ENCODE results near the gene MCMBP.
A peak's percentile ranks its signal among the peaks of the same experiment; 100 is the strongest.
"Not testable (repeated sequence)": the region's sequence is repeated elsewhere in the genome, so short reads cannot be mapped to it uniquely, and the experiment has no call there.

MCMBP gene, protein sequence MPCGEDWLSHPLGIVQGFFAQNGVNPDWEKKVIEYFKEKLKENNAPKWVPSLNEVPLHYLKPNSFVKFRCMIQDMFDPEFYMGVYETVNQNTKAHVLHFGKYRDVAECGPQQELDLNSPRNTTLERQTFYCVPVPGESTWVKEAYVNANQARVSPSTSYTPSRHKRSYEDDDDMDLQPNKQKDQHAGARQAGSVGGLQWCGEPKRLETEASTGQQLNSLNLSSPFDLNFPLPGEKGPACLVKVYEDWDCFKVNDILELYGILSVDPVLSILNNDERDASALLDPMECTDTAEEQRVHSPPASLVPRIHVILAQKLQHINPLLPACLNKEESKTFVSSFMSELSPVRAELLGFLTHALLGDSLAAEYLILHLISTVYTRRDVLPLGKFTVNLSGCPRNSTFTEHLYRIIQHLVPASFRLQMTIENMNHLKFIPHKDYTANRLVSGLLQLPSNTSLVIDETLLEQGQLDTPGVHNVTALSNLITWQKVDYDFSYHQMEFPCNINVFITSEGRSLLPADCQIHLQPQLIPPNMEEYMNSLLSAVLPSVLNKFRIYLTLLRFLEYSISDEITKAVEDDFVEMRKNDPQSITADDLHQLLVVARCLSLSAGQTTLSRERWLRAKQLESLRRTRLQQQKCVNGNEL

GRCh38 chr10:119872610-119872859, at the start of gene MCMBP:
Gene MCMBP, minus strand, starts transcription at chr10:119872843. Its CDS starts 259 bp downstream, at chr10:119872584.
- no peak for DNase-seq

DNA sequence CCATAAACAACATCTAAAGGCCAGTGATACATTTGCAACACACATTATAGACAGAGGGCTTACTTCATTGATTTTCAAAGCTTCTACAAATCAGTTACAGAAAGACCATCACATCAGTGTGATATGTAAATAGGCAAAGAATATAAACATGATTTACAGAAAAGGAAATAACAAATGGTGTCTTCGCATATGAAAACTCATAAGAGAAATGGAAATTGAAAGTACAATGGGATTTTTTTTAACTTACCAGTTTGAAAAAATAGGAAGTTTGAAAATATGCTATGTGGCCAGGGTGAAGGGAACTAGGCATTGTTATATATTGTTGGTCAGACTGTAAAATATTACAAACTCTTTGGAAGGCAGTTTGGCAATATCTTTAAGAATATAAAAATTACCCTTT, 47.2 kb upstream of the MCMBP start:
- no peak for DNase-seq

DNA sequence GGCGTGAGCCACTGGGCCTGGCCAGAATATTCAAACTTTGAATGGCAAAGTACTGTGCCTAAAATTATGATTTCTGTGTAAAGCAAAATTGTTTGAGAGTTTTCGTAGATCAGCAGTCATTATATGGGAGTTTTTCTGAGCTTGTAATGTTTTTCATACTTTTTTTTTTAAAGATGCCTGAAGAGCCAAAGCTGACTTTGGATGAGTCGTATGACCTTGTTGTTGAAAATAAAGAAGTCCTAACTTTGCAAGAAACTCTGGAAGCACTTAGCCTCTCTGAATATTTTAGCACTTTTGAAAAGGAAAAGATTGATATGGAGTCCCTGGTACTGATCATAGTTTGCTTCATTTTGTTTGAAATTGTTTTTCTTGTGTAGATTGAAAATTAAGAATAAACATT, 46.6 kb upstream of the MCMBP start:
- DNase-seq = no peak

- DNase-seq = no peak
Measured at GRCh38 chr10:119917777-119918176, 45.1 kb upstream of the MCMBP start.

GRCh38 chr10:119910689-119911088, 38.0 kb upstream of the MCMBP start:
- DNase-seq = no peak

DNA sequence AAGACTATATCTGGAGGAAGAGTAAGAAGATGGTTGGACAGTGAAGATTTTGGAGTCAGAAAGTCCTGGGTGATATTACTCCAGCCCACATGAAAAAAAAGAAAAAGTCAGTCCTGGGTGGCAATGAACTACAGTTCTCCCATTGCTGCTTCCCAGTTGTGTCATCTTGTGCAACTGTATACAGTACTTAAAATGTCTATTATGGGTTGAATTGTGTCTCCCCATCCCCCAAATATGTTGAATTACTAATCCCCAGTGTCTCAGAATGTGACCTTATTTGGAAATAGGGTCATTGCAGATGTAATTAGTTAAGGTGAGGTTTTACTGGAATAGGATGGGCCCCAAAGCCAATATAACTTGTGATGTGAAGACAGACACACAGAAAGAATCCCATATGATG, 35.5 kb upstream of the MCMBP start:
- no peak for DNase-seq

- DNase-seq = not testable (repeated sequence)
Measured at GRCh38 chr10:119907695-119908094, 35.1 kb upstream of the MCMBP start.

DNA sequence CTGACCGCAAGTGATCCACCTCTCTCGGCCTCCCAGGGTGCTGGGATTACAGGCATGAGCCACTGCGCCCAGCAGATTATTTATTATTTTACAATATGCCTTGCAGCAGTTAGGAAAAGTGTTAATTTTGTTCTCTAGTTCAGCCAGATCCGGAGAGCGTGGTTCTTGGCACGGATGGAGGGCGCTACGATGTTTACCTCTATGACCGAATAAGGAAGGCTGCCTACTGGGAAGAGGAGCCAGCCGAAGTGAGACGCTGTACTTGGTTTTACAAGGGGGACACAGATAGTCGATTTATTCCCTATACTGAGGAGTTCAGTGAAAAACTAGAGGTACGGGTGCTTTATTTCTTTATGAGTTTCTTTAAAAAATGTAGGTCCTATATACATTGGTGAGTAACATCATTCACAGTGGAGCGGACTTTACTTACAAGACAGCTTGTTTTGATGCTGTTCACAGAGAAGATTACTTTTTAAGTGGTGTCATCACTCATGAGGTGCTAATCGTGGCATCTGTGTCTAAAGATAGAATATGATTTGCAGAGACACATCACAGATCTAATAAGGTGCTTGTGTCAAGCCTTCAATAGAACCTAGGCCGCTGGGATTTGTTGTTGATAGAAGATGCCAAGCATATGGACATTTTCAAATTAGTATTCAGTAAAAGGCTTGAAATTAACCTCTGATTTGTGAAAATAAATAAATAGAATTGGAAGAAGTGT, 31.5 kb upstream of the MCMBP start:
- DNase-seq = no peak

- no peak for DNase-seq
Measured at GRCh38 chr10:119898577-119898976, 25.9 kb upstream of the MCMBP start.

DNA sequence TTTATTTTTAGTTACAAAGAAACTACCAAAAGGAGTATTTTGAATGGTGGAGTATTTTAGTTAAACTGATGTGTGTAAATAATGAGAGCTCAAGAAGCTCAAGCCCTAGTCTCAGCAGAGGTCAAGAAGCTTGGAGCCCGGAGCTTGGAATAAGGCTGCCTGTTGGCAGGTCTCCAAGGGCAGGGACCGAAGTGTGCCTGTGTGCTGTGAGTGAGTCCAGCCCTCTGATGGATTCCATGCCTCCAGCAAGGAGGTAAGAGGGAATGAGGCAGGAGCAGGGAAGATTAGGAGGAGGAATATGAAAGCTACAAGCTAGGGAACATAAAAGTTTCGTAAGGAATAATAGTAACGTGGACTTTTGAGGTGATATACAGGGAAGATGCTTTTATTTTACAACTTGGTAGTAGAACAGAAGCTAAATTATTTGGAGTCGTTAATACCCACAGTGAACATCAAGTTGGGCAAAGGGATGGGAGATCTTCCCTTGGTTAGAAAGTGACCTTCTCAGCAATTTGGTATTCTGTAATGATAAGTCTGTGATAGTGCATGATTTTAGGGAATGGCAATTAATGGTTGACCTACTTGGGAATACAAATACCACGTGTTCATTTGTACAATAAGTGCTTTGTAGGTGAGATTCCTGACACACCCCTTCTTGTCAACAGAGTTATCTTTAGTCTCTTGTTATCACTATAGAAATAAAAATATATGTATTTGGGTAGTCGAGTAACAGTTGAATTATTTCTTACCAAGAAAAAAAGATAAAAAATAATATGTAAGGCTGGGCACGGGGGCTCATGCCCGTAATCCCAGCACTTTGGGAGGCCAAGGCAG, 24.5 kb upstream of the MCMBP start:
- no peak for DNase-seq

- DNase-seq = no peak
Measured at GRCh38 chr10:119896061-119896655, 23.5 kb upstream of the MCMBP start.

GRCh38 chr10:119893845-119894427, 21.3 kb upstream of the MCMBP start:
- no peak for DNase-seq

GRCh38 chr10:119893074-119893473, 20.4 kb upstream of the MCMBP start:
- DNase-seq = no peak

DNA sequence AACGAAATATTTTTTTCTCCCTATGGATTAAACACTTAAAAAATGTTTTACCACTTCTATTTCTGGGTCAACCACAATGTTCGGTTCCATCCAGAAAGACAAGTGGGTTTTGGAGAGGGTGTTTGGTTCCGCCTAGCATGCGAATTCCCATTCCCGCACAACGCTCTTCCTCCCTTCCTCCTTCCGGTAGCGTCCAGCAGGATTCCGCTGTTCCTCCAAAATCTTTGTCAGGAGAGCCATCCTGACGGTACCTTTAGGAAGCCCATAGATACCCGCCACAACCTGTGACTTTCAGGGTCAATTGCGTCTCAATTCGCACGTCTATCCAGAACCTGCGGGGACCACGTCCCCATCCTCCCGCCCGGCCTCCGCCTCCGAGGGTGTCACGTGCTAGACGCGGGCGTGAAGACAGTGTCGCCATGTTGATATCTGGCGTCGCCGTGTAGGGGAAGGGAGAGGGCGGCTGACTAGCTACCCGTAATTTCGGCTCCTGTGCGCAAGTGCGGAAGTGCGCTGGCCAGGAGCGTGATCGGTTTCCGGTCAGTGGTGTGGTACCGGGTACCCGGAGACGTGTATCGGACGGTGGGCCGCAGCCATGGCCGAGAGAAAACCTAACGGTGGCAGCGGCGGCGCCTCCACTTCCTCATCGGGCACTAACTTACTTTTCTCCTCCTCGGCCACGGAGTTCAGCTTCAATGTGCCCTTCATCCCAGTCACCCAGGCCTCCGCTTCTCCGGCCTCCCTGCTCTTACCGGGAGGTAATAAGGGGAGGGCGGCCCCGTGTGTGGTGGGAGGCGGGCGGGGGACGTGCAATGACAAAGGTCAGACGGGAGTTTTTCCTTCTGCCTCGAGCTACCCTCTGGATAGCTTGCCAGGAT, 19.8 kb upstream of the MCMBP start, which contains the start of gene SEC23IP:
TSS of gene SEC23IP (plus strand) at position 543 of the 878 bp plus-strand sequence. CDS start at position 596, 53 bp downstream.
- DNase-seq = peak; percentile 64

- not testable (repeated sequence) for DNase-seq
Measured at GRCh38 chr10:119891849-119892187, 19.2 kb upstream of the MCMBP start.

- not testable (repeated sequence) for DNase-seq
Measured at GRCh38 chr10:119890307-119890706, 17.7 kb upstream of the MCMBP start.

- DNase-seq = not testable (repeated sequence)
Measured at GRCh38 chr10:119889201-119889600, 16.6 kb upstream of the MCMBP start.

- not testable (repeated sequence) for DNase-seq
Measured at GRCh38 chr10:119888715-119889114, 16.1 kb upstream of the MCMBP start.

DNA sequence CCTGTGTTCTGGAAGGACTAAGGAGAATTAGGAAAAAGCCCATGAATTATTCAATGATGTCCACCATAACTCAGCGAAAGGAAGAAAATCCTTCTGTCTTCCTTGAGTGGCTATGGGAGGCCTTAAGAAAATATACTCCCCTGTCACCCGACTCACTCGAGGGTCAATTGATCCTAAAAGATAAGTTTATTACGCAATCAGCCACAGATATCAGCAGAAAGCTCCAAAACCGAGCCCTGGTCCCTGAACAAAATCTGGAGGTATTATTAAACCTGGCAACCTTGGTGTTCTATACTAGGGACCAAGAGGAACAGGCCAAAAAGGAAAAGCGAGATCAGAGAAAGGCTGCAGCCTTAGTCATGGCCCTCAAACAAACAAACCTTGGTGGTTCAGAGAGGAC, 13.4 kb upstream of the MCMBP start:
- not testable (repeated sequence) for DNase-seq

DNA sequence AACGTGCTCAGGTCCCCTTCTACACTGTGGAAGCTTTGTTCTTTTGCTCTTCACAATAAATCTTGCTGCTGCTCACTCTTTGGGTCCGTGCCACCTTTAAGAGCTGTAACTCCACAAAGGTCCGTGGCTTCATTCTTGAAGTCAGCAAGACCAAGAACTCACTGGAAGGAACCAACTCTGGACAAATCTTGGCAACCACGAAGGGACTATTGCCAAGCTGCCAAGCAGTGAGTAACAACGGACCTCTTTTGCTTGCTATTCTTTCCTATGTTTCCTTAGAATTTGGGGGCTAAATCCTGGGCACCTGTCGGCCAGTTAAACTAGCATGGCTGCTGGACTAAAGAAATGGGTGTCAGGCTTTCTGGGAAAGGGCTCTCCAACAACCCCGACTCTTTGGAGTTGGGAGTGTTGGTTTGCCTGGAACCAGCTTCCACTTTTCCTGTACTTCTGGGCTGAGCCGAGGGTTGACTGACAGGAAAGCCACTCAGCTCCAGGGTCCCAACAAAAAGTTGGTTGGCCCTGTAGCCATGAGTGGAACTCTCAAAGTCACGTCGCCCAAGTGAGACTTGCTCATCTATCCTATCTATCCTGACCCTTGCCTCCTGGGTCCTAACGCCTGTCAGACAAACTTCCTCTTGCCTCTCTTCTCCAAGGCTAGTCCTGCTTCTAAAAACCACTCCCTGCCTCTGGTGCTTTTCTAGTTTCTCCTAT, 11.4 kb upstream of the MCMBP start:
- DNase-seq = not testable (repeated sequence)

- DNase-seq = no peak
Measured at GRCh38 chr10:119878524-119878923, 5.9 kb upstream of the MCMBP start.
